Neural crest cell (in vitro differentiated cells): ENCODE measurements around the gene FBRSL1. TPM values are rescaled to one million over a fixed set of nuclear protein-coding genes. Genes with fewer than 3 reads are reported as not detected.

Experiments
- DNase-seq: peaks from one replicate; pipeline ENCODE4 v3.0.0; 2021; ENCODE audit warnings: low read depth, mixed read lengths, low spot score
- H3K27ac Mint-ChIP-seq: one replicate; pipeline ENCODE4 v1.8.0; 2021; ENCODE audit warnings: mild to moderate bottlenecking, mixed read lengths; ENCODE audit not compliant: unreplicated experiment
- H3K27me3 Mint-ChIP-seq: 2 replicates; pipeline ENCODE4 v1.8.0; 2021; ENCODE audit warnings: low read depth, mild to moderate bottlenecking, mixed read lengths
- H3K36me3 Mint-ChIP-seq: 2 replicates; pipeline ENCODE4 v1.8.0; 2021; ENCODE audit warnings: low read depth, mild to moderate bottlenecking, mixed read lengths
- H3K4me1 Mint-ChIP-seq: 2 replicates; pipeline ENCODE4 v1.8.0; 2021; ENCODE audit warnings: mixed read lengths
- H3K4me3 Mint-ChIP-seq: one replicate; pipeline ENCODE4 v1.8.0; 2021; ENCODE audit warnings: mild to moderate bottlenecking, mixed read lengths
- H3K9me3 Mint-ChIP-seq: 2 replicates; pipeline ENCODE4 v1.8.0; 2021; ENCODE audit warnings: mixed read lengths
- total RNA-seq: library from RNA; stranded (reverse); gene quantifications from 2 replicates; pipeline ENCODE4 v1.2.1, GENCODE V29; 2021
- TF ChIP-seq, protein P1 (sequence below): fragments of 200-600 bp; sonication (generic); conservative IDR thresholded peaks from 2 replicates; pipeline ENCODE4 v1.5.0; 2021; ENCODE audit warnings: antibody characterized with exemption, mild to moderate bottlenecking

The FBRSL1 gene
- total RNA-seq, 1 donor from 2014 or later, result 118 TPM

DNA sequence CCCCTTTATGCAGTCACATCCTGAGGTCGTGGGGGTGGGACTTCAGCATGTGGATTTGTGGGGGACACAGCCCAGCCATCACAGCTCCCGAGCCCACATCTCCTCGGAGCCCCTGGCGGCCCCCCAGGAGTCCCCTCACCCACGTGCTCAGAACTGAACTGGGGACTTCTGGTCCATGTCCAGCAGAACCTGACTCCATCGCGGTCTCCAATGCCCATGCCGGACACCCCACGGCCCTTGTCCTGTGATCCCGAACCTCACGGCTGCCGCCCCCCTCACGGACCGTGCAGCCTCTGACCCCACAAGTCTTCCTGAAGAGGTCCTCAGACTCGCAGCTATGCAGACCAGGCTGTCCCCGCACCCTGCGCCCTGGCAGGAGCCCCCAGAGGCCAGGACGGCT is 13.5 kb upstream of the FBRSL1 start:
- Mint-ChIP-seq H3K9me3 (no peaks in the 10 kb centered on the region), H3K27ac (no peak overlapping the region), H3K4me1 (peaks cover 4% of the 10 kb centered on the region), H3K27me3 (peaks cover 17% of the 10 kb centered on the region), H3K4me3 (no peak overlapping the region), H3K36me3 (peaks cover 5% of the 10 kb centered on the region)
- DNase-seq, result no peak
- TF ChIP-seq, protein P1, sequence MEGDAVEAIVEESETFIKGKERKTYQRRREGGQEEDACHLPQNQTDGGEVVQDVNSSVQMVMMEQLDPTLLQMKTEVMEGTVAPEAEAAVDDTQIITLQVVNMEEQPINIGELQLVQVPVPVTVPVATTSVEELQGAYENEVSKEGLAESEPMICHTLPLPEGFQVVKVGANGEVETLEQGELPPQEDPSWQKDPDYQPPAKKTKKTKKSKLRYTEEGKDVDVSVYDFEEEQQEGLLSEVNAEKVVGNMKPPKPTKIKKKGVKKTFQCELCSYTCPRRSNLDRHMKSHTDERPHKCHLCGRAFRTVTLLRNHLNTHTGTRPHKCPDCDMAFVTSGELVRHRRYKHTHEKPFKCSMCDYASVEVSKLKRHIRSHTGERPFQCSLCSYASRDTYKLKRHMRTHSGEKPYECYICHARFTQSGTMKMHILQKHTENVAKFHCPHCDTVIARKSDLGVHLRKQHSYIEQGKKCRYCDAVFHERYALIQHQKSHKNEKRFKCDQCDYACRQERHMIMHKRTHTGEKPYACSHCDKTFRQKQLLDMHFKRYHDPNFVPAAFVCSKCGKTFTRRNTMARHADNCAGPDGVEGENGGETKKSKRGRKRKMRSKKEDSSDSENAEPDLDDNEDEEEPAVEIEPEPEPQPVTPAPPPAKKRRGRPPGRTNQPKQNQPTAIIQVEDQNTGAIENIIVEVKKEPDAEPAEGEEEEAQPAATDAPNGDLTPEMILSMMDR, result no peak

DNA sequence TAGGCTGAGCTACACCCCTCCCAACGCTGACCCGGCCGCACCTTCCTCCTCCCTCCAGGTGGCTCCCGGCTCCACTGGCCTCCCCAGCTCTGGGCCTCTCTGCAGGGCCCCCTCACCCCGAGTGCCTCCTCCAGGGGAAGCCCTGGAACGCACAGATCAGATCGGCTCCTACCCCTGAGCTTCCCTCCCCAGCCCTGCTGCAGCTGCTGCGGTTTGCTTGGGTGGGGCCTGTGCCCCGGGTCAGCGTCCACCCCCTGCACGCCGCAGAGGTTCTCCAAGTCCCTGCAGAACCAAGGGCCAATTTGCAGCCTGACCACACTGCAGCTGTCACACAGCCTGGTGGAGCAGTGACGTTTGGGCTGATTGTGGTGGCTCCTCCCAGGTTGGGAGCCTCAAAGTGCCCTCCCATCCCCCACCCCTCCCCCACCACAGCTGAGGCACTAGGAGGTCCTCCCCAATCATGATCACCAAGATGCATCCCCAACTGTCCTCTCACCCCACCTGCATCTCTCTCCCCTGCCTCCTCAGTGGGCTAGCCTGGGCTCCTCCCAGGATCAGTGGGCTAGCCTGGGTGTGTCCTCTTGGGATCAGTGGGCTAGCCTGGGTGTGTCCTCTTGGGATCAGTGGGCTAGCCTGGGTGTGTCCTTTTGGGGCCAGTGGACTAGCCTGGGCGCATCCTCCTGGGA is 12.8 kb upstream of the FBRSL1 start:
- Mint-ChIP-seq H3K9me3 (no peaks in the 10 kb centered on the region), H3K27me3 (peaks cover 18% of the 10 kb centered on the region)

DNA sequence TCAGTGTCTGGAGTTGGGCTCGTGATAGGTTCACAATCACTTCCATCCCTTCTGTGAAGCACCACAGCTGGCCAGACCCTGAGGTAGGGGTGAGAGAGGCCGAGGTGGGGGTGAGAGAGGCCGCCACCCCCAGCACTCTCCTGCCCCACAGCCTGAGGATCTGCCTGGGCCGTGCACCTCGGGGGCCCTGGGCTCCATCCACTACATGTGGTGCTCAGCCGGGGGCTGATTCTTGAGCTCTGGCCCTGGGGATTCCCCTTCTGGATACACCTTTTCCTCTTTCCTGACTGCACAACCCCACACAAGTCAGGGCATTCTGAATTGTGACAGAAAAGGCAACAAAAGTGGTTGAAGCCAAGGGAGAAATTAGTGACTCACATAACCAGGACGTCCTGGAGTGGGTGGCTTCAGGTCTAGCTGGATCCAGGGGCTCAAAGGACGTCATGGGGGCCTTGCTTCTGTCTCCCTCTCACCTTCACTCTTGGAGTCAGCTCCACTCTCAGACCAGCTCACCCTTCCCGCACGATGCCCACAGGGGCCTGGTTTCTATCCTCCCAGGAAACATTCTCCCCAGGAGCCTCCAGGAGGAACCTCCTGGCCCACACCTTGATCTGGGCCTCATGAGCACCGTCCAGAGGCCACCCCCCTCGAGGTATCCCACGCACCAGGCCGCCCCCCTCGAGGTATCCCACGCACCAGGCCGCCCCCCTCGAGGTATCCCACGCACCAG is 12.1 kb upstream of the FBRSL1 start:
- H3K27me3 Mint-ChIP-seq, result peaks cover 22% of the 10 kb centered on the region
- peaks cover 4% of the 10 kb centered on the region for H3K4me1 Mint-ChIP-seq
- no peak overlapping the region for H3K4me3 Mint-ChIP-seq
- no peak for DNase-seq
- TF ChIP-seq, protein P1, result no peak
- H3K9me3 Mint-ChIP-seq, result no peaks in the 10 kb centered on the region
- peaks cover 3% of the 10 kb centered on the region for H3K36me3 Mint-ChIP-seq
- no peak overlapping the region for H3K27ac Mint-ChIP-seq

More for the DNA sequence above, 12.8 kb upstream of the FBRSL1 start:
- peaks cover 3% of the 10 kb centered on the region for H3K36me3 Mint-ChIP-seq
- no peak overlapping the region for H3K4me3 Mint-ChIP-seq
- H3K27ac Mint-ChIP-seq, result no peak overlapping the region
- H3K4me1 Mint-ChIP-seq, result peaks cover 4% of the 10 kb centered on the region
- TF ChIP-seq, protein P1, result no peak
- DNase-seq, result no peak

DNA sequence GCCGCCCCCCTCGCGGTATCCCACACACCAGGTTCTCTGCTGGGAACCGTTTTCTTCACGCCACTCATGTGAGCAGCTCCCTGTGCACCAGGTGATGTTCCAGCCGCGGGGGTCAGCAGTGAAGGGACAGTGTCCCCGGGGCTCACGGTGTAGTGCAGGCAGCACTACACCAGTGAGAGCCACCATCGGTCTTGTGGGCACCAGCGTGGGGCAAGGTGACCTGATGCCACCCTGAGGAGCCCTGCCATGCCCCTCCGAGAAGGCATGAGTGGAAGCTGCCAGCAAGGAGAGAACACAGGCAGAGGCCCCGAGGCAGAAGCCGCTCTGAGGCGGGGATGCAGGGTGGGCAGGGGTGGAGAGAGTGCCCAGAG is 11.5 kb upstream of the FBRSL1 start:
- Mint-ChIP-seq H3K27ac (no peak overlapping the region), H3K9me3 (no peaks in the 10 kb centered on the region), H3K36me3 (peaks cover 3% of the 10 kb centered on the region), H3K27me3 (peaks cover 22% of the 10 kb centered on the region), H3K4me3 (no peak overlapping the region), H3K4me1 (peaks cover 4% of the 10 kb centered on the region)
- no peak for DNase-seq
- TF ChIP-seq, protein P1, result no peak

DNA sequence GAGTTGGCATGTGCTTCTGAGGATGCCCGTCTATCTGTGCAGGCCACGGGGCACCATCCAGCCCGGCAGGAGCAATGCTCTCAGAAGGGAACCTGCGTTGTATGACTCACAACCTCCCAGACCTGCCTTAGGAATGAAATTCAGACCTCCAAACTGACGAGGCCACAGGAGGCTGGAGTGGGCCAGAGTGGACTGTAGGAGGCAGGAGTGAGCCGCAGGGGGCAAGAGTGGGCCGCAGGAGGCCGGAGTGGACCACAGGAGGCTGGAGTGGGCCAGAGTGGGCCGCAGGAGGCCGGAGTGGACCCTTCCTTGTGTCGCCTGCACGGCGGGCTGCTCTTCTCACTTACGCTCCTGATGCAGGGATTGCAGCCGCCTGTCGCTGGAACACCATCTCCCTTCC is 11.1 kb upstream of the FBRSL1 start:
- Mint-ChIP-seq H3K4me3 (no peak overlapping the region), H3K9me3 (no peaks in the 10 kb centered on the region), H3K4me1 (peaks cover 4% of the 10 kb centered on the region), H3K27ac (no peak overlapping the region), H3K27me3 (peaks cover 22% of the 10 kb centered on the region), H3K36me3 (peaks cover 3% of the 10 kb centered on the region)
- no peak for DNase-seq
- TF ChIP-seq, protein P1, result peak; percentile 15
